ENCODE measurements around the gene OSR1.
"Not testable (repeated sequence)": the region's sequence is repeated elsewhere in the genome, so short reads cannot be mapped to it uniquely, and the experiment has no call there.

The OSR1 gene

DNA sequence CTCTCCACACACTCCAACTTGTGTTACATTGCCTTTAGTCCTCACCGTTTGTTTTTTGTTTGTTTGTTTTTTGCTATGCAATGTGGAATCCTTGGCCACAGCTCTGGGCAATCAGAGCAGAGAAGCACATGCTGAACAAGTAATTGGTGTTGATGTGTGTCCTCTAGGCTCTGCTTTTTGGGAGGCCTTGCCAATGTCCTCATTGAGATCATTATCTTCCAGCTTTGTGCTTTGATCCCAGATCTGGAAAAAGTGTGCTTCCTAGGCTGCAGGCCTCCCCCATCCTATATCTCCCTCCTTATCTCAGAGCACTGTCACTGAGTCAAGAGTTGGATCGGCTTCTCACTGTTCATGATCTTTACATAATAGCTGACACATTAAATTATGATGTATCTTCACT is 25.9 kb downstream of the OSR1 start:
- DNase-seq (ENCODE audit: low read depth in 2 of 3, low spot score in 1 of 3), result no peak

DNA sequence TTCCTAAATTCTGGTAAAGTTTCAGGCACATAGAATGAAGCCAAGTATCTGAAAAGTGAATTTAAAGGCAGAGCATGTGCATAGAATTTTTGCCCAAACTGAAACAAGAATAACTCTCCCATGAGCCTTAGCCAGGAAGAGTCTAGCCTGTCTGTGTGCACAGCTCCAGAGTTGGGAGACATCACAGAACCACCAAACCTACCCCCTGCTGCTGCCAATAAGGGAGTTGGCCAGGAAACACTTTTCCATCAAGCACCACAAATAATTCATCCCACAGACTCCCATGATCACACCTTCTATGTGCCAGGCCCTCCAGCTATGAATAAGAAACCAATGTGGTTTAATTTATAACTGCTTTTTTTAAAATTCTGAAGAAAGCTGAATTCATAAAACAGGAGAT is 27.0 kb downstream of the OSR1 start:
- no peak for DNase-seq (ENCODE audit: low read depth in 2 of 3, low spot score in 1 of 3)

DNA sequence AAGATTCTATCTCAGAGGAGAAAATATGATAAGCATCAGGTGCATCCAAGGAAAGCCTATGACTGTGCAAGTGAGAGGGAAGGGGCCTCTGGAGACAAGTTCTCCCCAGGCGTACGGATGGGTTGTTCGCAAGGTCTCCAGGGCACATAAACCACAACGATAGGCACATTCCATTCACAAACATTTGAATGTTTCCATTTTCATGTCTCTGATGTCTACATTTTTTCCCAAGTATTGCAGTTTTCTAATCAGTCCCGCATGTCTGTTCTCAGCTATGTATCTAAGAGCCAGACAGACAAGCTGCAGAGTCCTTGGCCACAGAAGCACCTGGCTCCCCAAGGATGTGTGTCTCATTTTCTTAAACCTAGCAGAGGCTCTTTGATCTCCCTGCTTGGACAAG is 28.0 kb downstream of the OSR1 start:
- DNase-seq (ENCODE audit: low read depth in 2 of 3, low spot score in 1 of 3), result no peak

DNA sequence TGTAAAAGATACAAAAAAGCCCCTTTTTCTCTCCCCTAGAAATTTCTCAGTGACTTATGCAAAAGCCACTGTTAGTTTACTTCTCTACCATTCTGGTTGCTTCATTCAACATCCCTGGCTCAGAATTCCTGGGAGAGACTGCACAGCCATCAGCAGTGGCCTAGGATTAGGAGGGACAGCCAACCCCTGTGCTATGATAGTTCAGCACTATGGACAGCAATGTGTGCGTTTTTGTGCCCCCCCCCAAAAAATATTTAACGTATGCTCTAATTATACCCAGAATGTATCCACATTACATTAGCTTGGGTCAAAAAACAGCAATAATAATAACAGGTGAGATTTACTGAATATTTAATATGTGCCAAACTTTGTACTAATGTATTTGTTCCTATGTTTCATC is 29.0 kb downstream of the OSR1 start:
- DNase-seq (ENCODE audit: low read depth in 2 of 3, low spot score in 1 of 3), result no peak

DNA sequence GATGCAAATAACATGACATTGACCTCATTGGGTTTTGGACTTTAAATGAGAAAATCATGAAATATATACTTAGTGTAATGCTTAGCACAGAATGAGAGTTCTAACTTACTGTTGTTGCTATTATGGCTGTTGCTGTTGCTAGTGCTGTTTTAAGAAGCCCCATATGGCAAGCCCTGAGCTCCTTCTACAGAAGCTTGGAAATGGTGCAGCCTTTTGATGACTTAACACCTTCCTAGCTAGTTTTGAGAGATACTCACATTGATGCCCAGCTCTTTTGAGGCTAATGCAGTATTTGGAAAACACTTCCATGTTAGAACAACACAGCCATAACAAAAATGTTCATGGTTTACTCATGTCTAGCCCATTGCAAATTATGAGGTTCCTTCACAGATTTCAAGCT is 30.9 kb downstream of the OSR1 start:
- no peak for DNase-seq (ENCODE audit: low read depth in 2 of 3, low spot score in 1 of 3)

DNA sequence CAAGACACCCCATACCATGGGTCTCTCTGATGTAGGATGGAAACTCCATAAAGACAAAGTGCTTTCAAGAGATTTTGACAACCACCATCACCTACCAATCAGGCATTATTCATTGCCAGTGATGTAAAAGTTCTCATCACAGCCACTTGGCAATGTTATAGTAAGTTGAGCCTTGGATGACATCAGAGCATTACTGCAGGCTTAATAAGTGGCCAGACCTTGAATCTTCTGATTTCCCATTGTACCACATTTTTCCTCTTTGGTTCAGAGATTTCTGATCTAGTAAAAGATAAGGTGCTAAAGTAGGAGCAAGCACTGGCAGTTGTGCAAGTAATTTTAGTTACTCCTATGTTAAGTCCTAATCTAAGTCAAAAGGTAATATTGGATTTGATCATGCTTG is 36.5 kb downstream of the OSR1 start:
- no peak for DNase-seq (ENCODE audit: low read depth in 2 of 3, low spot score in 1 of 3)

DNA sequence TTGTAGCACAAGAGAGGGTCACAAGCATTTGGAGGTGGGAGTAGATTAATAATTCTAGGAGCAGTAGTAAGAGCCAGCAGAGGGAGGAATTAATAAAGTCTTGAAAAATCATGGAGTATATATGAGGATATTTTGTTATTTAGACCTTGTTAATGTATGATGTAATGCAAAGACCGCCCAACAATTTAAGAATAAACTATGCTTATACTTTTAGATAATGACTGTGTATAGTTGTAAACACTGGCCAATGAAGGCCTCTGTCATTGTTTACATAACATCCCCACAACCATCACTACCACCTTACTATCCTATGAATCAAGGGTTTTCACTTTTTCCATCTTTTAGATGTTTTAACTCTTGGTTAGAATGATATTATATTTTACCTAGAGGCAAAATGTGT is 37.6 kb downstream of the OSR1 start:
- no peak for DNase-seq (ENCODE audit: low read depth in 2 of 3, low spot score in 1 of 3)

DNA sequence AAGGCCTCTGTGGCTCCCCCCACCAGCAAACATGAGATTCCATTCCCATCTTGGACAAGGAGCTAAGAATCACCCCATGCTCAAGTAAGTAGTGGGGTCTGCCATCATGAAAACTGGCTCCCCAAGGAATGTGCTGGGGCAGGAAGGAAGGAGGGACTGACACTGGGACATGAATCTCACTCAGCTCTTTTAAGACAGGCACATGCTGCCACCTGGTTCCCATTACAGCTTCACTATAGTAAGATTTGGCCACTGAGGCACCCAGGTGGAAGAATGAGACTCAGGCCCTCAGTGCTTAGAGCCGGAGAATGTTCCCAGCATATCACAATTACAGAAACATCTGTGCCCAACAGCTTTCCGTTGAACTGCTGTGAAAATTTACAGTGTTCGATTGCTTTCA is 38.7 kb downstream of the OSR1 start:
- no peak for DNase-seq (ENCODE audit: low read depth in 2 of 3, low spot score in 1 of 3)

DNA sequence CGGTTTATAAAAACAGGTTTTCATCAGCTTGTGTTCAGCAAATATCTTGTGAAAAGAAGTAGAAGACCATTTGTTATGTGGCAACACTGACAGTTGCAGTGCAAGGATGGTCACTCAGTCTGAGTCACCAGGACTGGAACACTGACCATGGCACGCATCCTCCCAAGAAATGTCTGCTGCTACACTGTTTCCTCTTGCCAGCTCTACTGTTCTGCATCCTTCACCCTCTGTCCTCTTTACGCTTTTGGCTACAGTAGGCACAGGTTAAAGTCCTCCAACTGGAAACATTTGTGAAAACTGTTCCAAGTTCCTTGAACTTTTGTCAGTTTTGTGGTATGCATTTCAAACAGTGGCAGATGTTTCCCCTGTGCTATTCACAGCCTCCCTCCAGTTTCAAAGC is 39.4 kb downstream of the OSR1 start:
- DNase-seq (ENCODE audit: low read depth in 2 of 3, low spot score in 1 of 3), result no peak

DNA sequence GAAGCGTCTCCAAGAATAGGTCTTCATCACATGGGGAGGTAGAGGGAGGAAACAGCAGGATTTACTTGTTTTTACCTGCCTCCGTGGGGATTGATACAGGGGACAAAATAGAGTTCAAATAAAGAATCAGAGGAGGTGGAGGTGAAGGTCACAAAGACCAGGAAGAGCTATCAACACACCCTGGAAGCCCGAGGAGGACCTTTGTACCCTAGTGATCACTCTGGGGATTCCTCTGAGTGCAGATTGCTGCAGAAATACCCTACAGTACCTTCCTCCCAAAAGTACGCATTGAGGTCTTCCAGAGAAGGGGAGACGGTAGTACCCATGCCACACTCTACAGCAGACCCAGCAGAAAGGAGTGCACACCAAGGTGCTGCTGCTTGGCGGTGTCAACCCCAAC is 44.9 kb downstream of the OSR1 start:
- DNase-seq (ENCODE audit: low read depth in 2 of 3, low spot score in 1 of 3), result no peak

DNA sequence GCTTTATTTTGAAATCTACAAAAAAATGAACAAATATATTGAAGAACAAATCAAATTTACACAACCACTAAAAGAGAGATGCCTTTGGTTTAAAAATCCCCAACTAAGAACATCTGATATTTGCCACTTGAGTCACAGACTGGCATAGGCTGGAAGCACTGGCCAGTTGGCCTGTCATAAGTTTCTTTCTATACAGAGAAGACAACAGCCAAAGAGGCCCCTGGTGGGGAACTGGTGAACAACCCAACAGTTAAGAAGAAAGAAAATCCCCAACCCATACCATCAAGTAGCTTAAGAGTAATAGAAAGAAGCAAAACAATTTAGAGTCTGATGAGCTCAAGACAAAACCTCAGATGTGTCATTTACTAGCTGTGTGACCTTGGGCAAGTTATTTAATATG is 45.5 kb downstream of the OSR1 start:
- DNase-seq (ENCODE audit: low read depth in 2 of 3, low spot score in 1 of 3), result no peak

DNA sequence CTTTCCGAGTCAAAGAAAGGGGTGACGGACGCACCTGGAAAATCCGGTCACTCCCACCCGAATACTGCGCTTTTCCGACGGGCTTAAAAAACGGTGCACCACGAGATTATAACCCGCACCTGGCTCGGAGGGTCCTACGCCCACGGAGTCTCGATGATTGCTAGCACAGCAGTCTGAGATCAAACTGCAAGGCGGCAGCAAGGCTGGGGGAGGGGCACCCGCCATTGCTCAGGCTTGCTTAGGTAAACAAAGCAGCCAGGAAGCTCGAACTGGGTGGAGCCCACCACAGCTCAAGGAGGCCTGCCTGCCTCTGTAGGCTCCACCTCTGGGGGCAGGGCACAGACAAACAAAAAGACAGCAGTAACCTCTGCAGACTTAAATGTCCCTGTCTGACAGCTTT is 52.4 kb downstream of the OSR1 start:
- DNase-seq (ENCODE audit: low read depth in 2 of 3, low spot score in 1 of 3), result not testable (repeated sequence)

DNA sequence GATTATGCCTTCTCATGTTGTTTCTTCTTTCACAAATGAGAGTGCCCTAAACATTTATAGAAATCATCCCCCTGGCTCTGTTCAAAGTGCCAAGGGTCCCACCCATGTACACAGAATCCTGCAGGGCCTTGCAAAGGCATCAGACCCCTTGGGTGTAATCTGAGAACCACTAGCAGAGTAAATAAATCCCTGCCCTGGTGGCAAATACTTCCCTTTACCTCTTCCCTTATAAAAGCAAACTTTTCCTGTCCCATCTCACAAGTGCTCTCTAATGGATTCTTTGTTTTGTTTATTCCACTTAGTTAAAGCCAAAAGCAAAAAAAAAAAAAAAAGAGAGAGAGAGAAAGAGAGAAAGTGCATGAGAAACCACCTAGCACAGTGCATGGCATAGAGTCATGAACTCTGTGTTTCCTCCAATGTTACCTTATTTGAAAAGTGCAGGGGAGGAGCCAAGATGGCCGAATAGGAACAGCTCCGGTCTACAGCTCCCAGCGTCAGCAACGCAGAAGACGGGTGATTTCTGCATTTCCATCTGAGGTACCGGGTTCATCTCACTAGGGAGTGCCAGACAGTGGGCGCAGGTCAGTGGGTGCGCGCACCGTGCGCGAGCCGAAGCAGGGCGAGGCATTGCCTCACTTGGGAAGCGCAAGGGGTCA is 52.9 kb downstream of the OSR1 start:
- not testable (repeated sequence) for DNase-seq (ENCODE audit: low read depth in 2 of 3, low spot score in 1 of 3)

DNA sequence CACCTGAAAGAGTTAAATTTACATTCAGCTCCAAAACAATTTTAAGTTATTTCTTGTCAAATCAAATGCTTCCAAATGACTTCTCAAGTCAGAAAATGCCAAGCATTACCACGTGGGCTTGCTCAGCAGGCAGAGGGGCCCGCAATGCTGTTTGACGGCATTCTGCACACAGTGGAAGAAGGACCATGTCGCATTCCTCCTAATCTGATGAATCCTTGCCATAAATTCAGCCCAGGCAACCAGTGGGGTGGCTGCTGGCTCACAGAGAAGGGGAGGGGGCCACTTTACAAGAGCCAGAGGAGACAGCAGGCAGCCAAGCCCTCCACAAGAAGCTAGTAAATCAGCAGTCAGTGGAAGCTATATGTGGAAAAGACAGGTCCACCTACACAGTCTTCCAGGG is 56.7 kb downstream of the OSR1 start:
- DNase-seq (ENCODE audit: low read depth in 2 of 3, low spot score in 1 of 3), result no peak

All from stimulated activated CD4-positive, alpha-beta T cell treated with anti-CD3 and anti-CD28 coated beads, Interleukin-12 subunit alpha, Interleukin-12 subunit beta, amount 100 ng/mL, for 48 hours (primary cell).